AG09309 (cell line): ENCODE measurements around the gene AGTPBP1.

Experiments used
- DNase-seq: peaks from one replicate; pipeline ENCODE4 v3.0.0-alpha.2; 2010; ENCODE audit warnings: low read depth
- H3K4me3 ChIP-seq: 2 replicates; pipeline ENCODE4 v1.5.1; 2011; ENCODE audit warnings: mild to moderate bottlenecking, low read depth, low read length, moderate library complexity; ENCODE audit not compliant: control insufficient read depth
- TF ChIP-seq, protein P1 (sequence below): IDR thresholded peaks from 2 replicates; pipeline ENCODE4 v1.5.1; 2011; ENCODE audit warnings: mild to moderate bottlenecking, low read depth, low read length, inconsistent platforms; ENCODE audit not compliant: insufficient read depth, control insufficient read depth; ENCODE audit errors: missing control alignments

AGTPBP1 gene

DNA sequence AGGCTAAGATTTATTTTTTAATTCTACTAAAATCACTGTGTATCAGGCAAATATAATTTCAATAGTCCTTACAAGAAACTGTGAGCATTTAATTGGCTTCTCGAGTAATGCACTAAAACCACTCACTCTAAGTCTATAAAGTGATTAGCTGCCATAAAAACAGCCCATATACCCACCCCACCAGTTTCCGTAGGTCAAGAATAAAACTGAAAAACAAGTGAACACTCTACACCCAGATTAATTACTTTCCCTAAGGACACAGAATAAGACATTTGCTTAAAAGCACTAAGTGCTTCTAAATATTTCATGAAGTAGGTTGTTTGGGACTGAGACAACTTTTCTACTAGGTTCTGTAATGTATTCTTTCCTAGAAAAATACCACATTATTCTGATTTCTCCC is 194.2 kb downstream of the AGTPBP1 start:
- TF ChIP-seq, protein P1, sequence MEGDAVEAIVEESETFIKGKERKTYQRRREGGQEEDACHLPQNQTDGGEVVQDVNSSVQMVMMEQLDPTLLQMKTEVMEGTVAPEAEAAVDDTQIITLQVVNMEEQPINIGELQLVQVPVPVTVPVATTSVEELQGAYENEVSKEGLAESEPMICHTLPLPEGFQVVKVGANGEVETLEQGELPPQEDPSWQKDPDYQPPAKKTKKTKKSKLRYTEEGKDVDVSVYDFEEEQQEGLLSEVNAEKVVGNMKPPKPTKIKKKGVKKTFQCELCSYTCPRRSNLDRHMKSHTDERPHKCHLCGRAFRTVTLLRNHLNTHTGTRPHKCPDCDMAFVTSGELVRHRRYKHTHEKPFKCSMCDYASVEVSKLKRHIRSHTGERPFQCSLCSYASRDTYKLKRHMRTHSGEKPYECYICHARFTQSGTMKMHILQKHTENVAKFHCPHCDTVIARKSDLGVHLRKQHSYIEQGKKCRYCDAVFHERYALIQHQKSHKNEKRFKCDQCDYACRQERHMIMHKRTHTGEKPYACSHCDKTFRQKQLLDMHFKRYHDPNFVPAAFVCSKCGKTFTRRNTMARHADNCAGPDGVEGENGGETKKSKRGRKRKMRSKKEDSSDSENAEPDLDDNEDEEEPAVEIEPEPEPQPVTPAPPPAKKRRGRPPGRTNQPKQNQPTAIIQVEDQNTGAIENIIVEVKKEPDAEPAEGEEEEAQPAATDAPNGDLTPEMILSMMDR: no peak
- H3K4me3 ChIP-seq: no peak overlapping the region
- no peak for DNase-seq

- DNase-seq: no peak
- TF ChIP-seq, protein P1: no peak
- no peak overlapping the region for H3K4me3 ChIP-seq
Measured at GRCh38 chr9:85543196-85543595, 198.6 kb downstream of the AGTPBP1 start.

DNA sequence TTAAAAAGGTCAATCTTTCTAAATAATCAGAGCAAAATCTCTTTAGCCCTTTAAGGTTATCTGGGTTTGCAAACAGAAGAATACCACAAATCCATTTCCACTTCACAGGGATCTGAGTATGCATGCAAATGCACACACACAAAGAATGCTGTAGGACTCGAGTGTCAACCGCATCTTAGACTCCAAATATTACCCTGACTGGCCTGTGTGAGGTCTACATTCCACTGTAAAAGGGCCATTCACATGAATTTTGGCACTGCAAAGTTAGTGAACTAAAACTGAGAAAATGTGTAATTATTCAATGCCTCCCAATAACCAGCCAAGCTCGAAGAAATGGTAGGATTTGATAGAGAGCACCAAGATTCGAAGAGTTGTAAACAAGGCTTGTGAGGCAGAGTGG is 199.9 kb downstream of the AGTPBP1 start:
- no peak overlapping the region for H3K4me3 ChIP-seq
- TF ChIP-seq, protein P1: no peak
- DNase-seq: no peak

DNA sequence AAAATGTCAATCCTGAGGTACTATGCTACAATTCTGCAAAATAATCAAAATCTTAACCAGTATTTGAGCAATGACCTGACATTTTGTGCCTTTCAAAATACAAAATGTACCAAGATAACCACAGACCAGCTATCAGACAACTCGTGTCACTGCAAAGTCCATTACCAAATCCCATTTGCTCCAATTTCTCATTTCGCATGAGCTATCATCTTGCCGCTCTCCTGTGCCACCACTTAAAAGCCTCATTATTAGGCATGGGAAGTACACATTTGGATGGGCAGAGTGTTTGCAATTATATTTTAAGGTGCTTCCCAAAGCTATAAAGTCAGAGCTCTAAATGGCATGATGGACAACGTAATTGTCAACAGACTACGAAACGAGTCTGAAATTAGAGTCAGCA is 205.2 kb downstream of the AGTPBP1 start:
- TF ChIP-seq, protein P1: no peak
- no peak for DNase-seq
- no peak overlapping the region for H3K4me3 ChIP-seq

DNA sequence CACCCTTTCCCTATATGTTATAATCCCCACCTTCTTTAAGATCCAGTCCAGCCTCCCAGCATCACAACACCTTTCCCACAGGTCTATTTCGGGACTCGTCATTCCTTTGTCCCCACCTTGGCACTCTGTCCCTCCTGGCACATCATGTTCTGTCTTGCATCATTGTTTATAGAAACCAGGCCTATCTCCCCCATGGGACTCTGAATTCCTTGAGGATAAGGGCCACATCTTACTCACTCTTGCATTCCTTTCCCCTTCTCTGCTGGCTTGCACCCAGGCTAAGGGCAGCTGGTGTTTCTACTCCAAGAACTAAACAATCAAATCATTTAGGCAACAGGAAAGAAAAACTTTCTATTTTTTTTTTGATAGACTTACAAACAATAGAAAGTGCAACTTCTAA is 205.7 kb downstream of the AGTPBP1 start:
- H3K4me3 ChIP-seq: no peak overlapping the region
- DNase-seq: peak; percentile 50
- TF ChIP-seq, protein P1: no peak

- TF ChIP-seq, protein P1: no peak
- H3K4me3 ChIP-seq: no peak overlapping the region
- DNase-seq: no peak
Measured at GRCh38 chr9:85534340-85534739, 207.4 kb downstream of the AGTPBP1 start.

GRCh38 chr9:85533538-85533937 is 208.2 kb downstream of the AGTPBP1 start:
- no peak for DNase-seq
- TF ChIP-seq, protein P1: no peak
- H3K4me3 ChIP-seq: no peak overlapping the region
